Mononuclear cell (primary cell): Measurements from ENCODE around the gene SLC39A7. TPM values are rescaled to one million over a fixed set of nuclear protein-coding genes. Genes with fewer than 3 reads are reported as not detected.

Source experiments
- H3K27me3 ChIP-seq: 2 replicates; pipeline ENCODE4 v1.6.0; 2011; ENCODE audit warnings: low read length, control low read depth; ENCODE audit not compliant: insufficient read depth
- H3K4me1 ChIP-seq: 2 replicates; pipeline ENCODE4 v1.5.1; 2011; ENCODE audit warnings: mild to moderate bottlenecking, low read length, control low read depth; ENCODE audit not compliant: insufficient read depth
- H3K4me3 ChIP-seq: 2 replicates; pipeline ENCODE4 v1.5.1; 2011; ENCODE audit warnings: mild to moderate bottlenecking, low read length, moderate library complexity
- H3K9me3 ChIP-seq: 2 replicates; pipeline ENCODE4 v1.5.1; 2011; ENCODE audit warnings: low read depth, mild to moderate bottlenecking, control low read depth, low read length
- total RNA-seq: library from RNA; depleted of rRNA; stranded (reverse); fragments of >200 nt; gene quantifications from one replicate; pipeline ENCODE4 v1.2.3, GENCODE V29; 2012

SLC39A7 gene
- total RNA-seq, 1 donor, result 10.7 TPM

DNA sequence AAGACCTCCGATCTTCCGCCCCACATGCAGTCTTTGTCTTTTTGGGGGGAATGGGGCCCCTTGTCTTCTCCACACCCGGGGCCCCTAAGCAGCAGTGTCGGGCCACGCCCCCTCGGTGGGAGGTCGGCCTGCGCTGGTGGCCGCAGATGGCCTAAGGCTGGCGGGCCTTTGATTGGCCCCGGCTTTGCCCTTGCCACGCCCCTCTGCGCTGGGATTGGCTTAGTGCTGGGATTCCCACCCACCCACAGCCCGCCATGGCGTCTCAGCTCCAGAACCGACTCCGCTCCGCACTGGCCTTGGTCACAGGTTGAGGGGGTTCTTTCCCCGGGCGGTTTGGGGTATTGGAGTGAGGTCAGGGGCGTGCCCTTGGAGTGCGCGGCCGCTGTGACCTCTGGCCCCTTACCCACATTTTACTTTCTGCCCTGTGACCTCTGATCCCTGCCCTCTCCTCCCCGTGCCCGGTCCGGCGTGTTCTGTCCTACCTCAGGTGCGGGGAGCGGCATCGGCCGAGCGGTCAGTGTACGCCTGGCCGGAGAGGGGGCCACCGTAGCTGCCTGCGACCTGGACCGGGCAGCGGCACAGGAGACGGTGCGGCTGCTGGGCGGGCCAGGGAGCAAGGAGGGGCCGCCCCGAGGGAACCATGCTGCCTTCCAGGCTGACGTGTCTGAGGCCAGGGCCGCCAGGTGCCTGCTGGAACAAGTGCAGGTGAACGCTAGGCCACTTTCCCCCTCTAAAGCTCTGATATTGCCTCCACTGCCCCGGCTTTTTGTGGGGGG lies 3.9 kb downstream of the SLC39A7 start, which contains the start of gene HSD17B8:
TSS of gene HSD17B8 (plus strand) at position 241 of the 776 bp plus-strand sequence. CDS start at position 255, 14 bp downstream.
- Histone ChIP-seq H3K27me3 (no peaks in the 10 kb centered on the region), H3K9me3 (no peaks in the 10 kb centered on the region), H3K4me3 (peak within 1 kb of the TSS; percentile 61), H3K4me1 (peaks cover 45% of the 10 kb centered on the region)

DNA sequence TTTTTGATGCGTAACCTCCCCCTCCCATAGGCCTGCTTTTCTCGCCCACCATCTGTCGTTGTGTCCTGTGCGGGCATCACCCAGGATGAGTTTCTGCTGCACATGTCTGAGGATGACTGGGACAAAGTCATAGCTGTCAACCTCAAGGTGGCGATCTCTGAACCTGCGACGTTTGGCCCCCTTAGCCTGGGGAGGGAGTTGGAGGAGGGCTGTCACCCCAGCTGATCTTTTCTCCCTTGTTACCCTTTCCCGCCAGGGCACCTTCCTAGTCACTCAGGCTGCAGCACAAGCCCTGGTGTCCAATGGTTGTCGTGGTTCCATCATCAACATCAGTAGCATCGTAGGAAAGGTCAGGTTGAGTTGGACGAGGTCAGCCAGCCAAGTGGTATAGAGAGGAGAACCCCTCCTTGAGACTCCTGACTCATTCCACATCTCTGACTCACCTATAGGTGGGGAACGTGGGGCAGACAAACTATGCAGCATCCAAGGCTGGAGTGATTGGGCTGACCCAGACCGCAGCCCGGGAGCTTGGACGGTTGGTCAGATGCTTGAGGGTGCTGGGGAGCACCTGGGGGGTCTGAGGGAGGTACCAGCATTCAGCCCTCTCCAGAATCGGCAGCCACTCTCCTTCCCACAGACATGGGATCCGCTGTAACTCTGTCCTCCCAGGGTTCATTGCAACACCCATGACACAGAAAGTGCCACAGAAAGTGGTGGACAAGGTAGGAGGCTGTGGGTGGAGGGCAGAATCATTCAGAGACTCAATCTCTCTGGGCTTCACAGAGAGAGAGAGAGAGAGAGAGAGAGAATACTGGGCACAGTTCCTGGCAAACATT lies 4.7 kb downstream of the SLC39A7 start:
- Histone ChIP-seq H3K9me3 (no peaks in the 10 kb centered on the region), H3K27me3 (no peaks in the 10 kb centered on the region), H3K4me3 (peak overlapping the region; percentile 61), H3K4me1 (peaks cover 42% of the 10 kb centered on the region)

DNA sequence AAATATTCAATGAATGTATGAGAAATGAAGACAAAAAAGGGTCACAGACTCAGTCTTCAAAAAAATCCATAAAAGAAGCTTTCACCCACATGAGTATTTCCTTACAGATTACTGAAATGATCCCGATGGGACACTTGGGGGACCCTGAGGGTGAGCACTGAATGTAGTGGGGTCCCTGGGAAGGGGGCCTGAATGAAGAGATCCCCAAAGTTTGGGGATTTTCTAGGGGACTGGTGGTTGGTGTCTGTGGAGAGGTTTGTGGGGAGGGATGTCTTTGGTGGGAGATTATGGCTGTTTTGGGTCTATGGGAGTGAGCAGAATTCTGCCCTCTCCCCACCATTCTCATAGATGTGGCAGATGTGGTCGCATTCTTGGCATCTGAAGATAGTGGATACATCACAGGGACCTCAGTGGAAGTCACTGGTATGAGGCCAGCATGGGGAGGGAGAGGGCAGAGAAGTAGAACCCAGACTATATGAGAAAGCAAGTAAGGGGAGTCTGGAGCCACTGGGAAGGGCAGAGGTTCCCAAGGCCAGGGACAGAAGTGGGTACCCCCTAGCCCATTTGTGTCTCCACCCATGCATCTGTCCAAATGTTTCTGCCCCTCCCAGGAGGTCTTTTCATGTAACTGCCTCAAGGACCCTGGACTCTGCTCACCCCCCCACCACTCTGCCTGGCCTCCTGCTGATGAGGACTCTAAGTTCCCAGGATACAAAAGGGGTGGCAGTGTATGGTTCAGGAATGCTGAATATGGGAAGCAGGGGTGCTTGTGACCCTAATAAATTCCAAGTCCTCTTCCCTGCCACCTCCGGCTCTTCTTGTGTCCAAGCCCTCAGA lies 5.6 kb downstream of the SLC39A7 start:
- H3K4me1 ChIP-seq, result peaks cover 39% of the 10 kb centered on the region
- H3K9me3 ChIP-seq, result no peaks in the 10 kb centered on the region
- no peak overlapping the region for H3K4me3 ChIP-seq
- no peaks in the 10 kb centered on the region for H3K27me3 ChIP-seq

DNA sequence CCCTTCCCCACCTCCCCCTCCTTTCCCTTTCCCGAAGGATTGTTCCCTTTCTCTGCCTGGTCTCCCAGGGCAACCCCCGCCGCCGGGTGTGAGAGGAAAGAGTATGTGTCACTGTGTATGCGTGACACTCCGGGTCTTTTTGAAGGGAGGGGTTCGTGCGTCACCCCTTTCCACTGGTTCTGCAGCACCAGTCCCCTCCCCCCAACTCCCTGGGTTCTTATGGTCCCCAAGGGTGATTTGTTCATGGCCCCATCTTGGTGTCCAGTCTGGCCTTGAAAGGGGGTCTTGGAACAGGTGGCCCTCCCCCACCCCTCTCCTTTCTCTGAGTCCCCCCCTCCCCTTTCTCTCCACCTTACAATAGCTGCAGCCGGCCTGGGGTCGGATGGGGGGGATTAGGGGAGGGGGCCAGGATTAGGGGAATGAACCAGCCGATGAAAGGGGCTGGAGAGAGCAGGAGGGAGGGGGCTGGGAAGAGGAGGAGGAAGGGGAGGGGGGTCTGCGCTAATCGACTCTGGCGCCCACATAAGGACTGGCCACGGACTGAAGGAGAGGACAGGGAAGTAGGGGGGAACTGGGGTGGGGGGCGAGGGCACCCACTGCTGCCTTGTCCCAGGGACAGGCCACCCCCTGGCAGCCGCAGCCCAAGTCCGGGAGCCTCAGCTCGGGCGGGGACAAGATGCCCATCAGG lies 6.3 kb downstream of the SLC39A7 start:
- H3K4me3 ChIP-seq, result no peak overlapping the region

DNA sequence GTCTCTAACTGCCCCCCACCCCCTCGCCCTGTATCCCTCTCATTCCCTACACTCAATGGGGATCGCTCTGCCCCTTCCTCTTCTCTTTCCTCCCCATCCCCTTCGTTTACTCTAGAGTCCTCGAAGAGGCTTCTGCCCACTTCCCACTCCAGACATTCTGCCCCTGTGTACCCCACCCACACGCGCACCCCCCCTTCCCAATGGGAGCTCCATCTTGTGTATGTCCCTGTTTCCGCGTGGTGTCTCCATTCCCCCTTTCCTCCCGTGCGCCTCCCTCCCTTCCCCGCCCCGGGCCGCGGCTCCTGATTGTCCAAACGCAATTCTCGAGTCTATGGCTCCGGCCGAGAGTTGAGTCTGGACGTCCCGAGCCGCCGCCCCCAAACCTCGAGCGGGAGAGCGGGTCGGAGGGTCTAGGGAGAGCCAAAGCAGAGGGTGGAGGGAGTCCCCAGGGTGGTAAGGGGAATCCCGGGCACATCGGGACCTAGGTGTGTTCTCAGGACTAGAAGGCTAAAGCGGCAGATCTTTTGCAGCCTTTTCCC lies 7.0 kb downstream of the SLC39A7 start:
- H3K27me3 ChIP-seq, result peaks cover 2% of the 10 kb centered on the region
- H3K4me1 ChIP-seq, result peaks cover 31% of the 10 kb centered on the region
- peak overlapping the region; percentile 80 for H3K4me3 ChIP-seq
- H3K9me3 ChIP-seq, result no peaks in the 10 kb centered on the region

More for the DNA sequence above, 6.3 kb downstream of the SLC39A7 start:
- Histone ChIP-seq H3K9me3 (no peaks in the 10 kb centered on the region), H3K4me1 (peaks cover 31% of the 10 kb centered on the region), H3K27me3 (no peaks in the 10 kb centered on the region)

DNA sequence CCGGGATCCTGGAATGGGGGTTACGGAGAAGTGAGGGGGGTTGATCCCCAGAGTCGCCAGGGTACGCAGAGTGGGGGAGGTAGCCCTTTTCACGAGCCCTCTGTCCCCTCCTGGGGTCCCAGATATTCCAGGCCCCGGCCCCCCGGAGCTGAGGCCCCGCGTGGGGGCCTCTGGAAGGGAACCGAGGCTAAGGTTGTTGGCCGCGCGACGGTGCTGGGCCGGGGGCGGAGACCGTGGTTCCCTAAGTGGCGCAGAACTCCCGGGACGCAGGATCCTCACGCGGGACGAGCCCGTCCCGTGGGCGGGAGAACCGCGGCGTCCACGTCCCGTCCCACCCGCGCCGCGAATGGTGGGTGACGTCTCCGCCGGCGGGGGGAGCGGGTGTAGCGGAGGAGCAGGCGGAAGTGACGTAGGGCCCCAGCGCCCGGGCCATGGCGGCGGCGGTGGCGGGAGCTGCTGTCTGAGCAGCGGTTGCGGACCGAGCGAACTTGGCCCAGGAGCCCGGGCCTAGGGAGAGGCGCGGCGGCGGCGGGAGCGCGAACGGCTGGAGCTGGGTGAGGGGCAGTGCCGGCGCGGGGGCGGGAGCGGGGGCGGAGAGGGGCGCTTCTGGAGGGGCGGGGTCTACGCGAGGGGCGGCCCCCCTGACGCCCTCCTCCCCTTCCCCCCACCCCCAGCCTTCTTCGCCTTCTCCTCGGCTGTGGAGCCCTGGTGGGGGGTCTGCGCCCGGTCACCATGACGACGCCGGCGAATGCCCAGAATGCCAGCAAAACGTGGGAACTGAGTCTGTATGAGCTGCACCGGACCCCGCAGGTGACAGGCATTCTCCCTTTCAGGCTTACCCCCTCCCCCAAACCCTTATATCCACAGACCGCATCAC lies 7.7 kb downstream of the SLC39A7 start, which contains the start of gene RING1:
TSS of gene RING1 (plus strand) at position 410 of the 877 bp plus-strand sequence. CDS start at position 733, 323 bp downstream.
- Histone ChIP-seq H3K27me3 (peaks cover 9% of the 10 kb centered on the region), H3K4me3 (peak within 1 kb of the TSS; percentile 80), H3K9me3 (no peaks in the 10 kb centered on the region), H3K4me1 (peaks cover 38% of the 10 kb centered on the region)

DNA sequence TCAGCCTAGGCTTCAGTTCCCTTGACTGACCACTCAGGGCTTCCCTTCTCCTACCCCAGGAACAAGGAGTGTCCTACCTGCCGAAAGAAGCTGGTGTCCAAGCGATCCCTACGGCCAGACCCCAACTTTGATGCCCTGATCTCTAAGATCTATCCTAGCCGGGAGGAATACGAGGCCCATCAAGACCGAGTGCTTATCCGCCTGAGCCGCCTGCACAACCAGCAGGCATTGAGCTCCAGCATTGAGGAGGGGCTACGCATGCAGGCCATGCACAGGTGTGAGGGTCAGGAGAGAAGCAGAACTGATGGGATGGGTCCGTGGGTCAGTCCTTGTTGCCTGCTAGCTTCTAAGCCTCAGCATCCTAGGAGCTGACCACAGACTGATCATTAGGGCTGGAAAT lies 9.2 kb downstream of the SLC39A7 start:
- H3K9me3 ChIP-seq, result no peaks in the 10 kb centered on the region
- H3K4me1 ChIP-seq, result peaks cover 35% of the 10 kb centered on the region
- peaks cover 12% of the 10 kb centered on the region for H3K27me3 ChIP-seq
- H3K4me3 ChIP-seq, result no peak overlapping the region

DNA sequence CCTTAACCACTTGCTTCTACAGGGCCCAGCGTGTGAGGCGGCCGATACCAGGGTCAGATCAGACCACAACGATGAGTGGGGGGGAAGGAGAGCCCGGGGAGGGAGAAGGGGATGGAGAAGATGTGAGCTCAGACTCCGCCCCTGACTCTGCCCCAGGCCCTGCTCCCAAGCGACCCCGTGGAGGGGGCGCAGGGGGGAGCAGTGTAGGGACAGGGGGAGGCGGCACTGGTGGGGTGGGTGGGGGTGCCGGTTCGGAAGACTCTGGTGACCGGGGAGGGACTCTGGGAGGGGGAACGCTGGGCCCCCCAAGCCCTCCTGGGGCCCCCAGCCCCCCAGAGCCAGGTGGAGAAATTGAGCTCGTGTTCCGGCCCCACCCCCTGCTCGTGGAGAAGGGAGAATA lies 10.5 kb downstream of the SLC39A7 start:
- peaks cover 29% of the 10 kb centered on the region for H3K4me1 ChIP-seq
- no peaks in the 10 kb centered on the region for H3K9me3 ChIP-seq
- peaks cover 12% of the 10 kb centered on the region for H3K27me3 ChIP-seq

DNA sequence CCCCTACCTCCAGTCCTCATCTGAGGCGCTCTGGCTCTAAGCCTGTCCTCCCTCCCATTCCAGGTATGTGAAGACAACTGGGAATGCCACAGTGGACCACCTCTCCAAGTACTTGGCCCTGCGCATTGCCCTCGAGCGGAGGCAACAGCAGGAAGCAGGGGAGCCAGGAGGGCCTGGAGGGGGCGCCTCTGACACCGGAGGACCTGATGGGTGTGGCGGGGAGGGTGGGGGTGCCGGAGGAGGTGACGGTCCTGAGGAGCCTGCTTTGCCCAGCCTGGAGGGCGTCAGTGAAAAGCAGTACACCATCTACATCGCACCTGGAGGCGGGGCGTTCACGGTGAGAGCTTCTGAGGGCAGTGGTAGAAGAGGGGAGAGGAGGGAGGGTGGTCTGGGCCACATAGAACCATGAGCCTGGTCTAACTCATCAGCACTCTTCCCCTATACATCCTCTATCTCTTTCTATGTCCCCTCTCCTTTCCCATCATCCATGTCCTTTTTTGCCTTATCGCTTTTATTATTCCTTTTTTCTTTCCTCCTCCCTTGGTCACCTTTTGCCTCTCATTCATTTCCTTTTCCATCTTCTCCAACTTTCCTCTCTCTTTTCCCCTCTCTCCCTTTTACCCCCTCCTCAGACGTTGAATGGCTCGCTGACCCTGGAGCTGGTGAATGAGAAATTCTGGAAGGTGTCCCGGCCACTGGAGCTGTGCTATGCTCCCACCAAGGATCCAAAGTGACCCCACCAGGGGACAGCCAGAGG lies 11.2 kb downstream of the SLC39A7 start:
- Histone ChIP-seq H3K9me3 (no peaks in the 10 kb centered on the region), H3K27me3 (peaks cover 12% of the 10 kb centered on the region), H3K4me1 (peaks cover 29% of the 10 kb centered on the region), H3K4me3 (no peak overlapping the region)

More for the DNA sequence above, 10.5 kb downstream of the SLC39A7 start:
- no peak overlapping the region for H3K4me3 ChIP-seq

DNA sequence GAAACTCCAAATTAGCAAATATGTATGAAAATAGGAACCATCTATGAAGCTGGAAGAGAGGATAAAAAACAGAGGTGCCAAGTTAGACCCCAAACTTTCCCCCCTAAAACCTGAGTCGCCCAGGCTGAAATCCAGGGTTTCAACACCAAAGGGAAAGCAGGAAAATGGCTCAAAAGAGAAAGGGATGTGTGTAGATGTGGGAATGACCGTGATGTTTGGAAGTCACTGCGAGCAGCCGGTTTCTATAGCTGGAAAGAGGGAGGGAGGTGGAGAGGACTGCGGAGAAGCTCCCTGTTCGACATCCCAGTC lies 12.1 kb downstream of the SLC39A7 start:
- Histone ChIP-seq H3K4me1 (peaks cover 23% of the 10 kb centered on the region), H3K27me3 (peaks cover 12% of the 10 kb centered on the region), H3K9me3 (no peaks in the 10 kb centered on the region), H3K4me3 (no peak overlapping the region)

DNA sequence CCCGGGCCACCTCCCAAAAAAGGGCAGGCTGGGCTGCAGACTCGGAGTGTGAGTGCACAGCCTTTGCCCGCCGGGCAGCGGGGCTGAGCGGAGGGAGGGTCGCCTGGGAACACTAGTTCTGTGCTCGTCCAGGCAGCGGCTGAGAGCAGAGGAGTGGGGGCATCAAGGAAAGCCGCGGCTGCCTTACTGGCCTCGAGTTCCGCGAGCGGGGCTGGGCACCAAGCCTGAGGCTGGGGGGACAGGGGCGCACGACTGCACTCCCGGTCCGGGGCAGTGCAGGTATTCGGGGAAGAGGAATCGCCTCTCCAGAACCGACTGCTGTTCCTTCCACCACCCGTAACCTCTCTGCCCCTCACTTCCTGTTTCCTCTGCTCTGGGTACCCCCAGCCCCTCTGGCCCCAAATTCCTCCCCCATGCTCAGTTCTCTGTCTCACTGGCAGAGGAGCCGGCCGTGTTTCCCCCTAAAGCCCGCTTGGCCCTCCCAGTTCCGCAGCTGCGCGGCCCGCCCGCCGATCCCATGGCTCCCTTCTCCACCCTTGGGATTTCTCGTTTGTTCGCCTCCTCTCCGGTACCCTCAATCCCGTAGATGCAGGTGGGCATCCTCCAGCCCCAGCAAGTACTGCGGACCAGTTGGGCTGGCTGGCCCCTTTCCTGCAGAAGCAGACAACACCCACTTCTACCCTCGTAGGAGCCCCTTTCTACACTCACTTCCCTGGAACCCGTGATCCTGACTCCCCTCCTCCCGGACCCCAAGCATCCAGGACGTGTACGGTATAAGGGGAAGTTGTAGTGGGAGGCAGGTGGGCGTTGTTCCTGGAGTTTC lies 12.7 kb downstream of the SLC39A7 start:
- no peaks in the 10 kb centered on the region for H3K9me3 ChIP-seq
- peaks cover 21% of the 10 kb centered on the region for H3K4me1 ChIP-seq
- H3K4me3 ChIP-seq, result no peak overlapping the region
- peaks cover 12% of the 10 kb centered on the region for H3K27me3 ChIP-seq

DNA sequence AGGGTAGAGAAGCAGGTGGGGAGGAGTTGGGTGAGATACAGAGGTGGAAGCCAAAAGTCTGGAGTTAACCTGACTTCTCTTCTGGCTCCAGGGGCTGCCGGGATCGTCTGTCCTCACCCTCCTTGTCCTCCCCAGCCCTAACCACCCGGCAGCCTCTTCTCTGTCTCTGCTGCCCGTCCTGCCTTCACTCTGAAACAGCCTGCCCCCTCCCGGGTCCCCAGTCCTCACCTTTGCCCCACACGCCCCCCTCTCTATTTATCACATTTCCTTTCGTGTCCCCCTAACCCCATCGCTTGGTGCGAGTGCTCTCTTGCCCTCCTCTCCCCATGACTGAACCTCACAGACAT lies 13.3 kb downstream of the SLC39A7 start:
- Histone ChIP-seq H3K9me3 (no peaks in the 10 kb centered on the region), H3K4me1 (peaks cover 17% of the 10 kb centered on the region), H3K4me3 (no peak overlapping the region), H3K27me3 (peaks cover 12% of the 10 kb centered on the region)
